Ascending aorta (tissue), 2 donors: ENCODE data around the gene OR51E1. TPM values are rescaled to one million over a fixed set of nuclear protein-coding genes. Genes with fewer than 3 reads are reported as not detected.

Experiments used
- DNase-seq, 2 donors: peaks; one replicate each; pipeline ENCODE4 v3.0.0-alpha.2; 2019; ENCODE audit warnings: low spot score in 2 of 2
- H3K27ac ChIP-seq, 2 donors: fragments of 200-600 bp; sonication (generic); one replicate each; pipeline ENCODE4 v1.5.1; 2016 to 2017; ENCODE audit warnings: mild to moderate bottlenecking in 1 of 2
- H3K27me3 ChIP-seq: fragments of 200-600 bp; sonication (generic); one replicate; pipeline ENCODE4 v1.5.1; 2017
- H3K36me3 ChIP-seq, 2 donors: fragments of 200-600 bp; sonication (generic); one replicate each; pipeline ENCODE4 v1.5.1; 2016
- H3K4me1 ChIP-seq, 2 donors: fragments of 200-600 bp; sonication (generic); one replicate each; pipeline ENCODE4 v1.5.1; 2016 to 2017; ENCODE audit warnings: mild to moderate bottlenecking in 1 of 2
- H3K4me3 ChIP-seq, 2 donors: fragments of 200-600 bp; sonication (generic); one replicate each; pipeline ENCODE4 v1.5.1; 2016 to 2017; ENCODE audit warnings: mild to moderate bottlenecking in 1 of 2
- H3K9me3 ChIP-seq, 2 donors: fragments of 200-600 bp; sonication (generic); one replicate each; pipeline ENCODE4 v1.5.1; 2016
- CTCF ChIP-seq, 3 experiments: fragments of 200-600 bp in 2 of 3; fragments of 450-650 bp in 1 of 3; sonication (generic) in 2 of 3; IDR thresholded peaks; one replicate each; pipeline ENCODE4 v1.5.1; 2016 to 2019; ENCODE audit warnings: antibody characterized with exemption in 3 of 3, mild to moderate bottlenecking in 1 of 3, moderate library complexity in 1 of 3
- intact Hi-C: fragments of 100-400 bp; cut with DNase I; formaldehyde crosslinking; loops from one replicate; pipeline ENCODE4 v1.15.1; 2023
- total RNA-seq: library from RNA; depleted of rRNA; stranded (reverse); fragments of >200 nt; gene quantifications from one replicate; pipeline ENCODE4 v1.1.0, GENCODE V29; 2016

OR51E1 gene
- total RNA-seq, 1 donor from 2014 or later = 1.7 TPM

- no peak overlapping the region for H3K27ac ChIP-seq
- intact Hi-C loops = no loop called here
- no peaks in the 10 kb centered on the region for H3K4me1 ChIP-seq
- H3K36me3 ChIP-seq = no peaks in the 10 kb centered on the region
- no peak overlapping the region for H3K4me3 ChIP-seq
- no peak for DNase-seq
- H3K27me3 ChIP-seq = no peaks in the 10 kb centered on the region
- no peak for TF ChIP-seq CTCF (IDR thresholded peaks at IDR 0.05)
- no peaks in the 10 kb centered on the region for H3K9me3 ChIP-seq
Observed at GRCh38 chr11:4700436-4700820, 56.6 kb downstream of the OR51E1 start.

GRCh38 chr11:4704054-4704789 lies 60.4 kb downstream of the OR51E1 start, which contains the start of gene MMP26:
Gene MMP26 (plus strand): TSS chr11:4704784.
- no peak within 1 kb of the TSS for H3K27ac ChIP-seq
- no peak for TF ChIP-seq CTCF (IDR thresholded peaks at IDR 0.05)
- H3K4me3 ChIP-seq = no peak within 1 kb of the TSS
- no peaks in the 10 kb centered on the region for H3K36me3 ChIP-seq
- intact Hi-C loops = no loop called here
- no peak for DNase-seq
- H3K27me3 ChIP-seq = no peaks in the 10 kb centered on the region
- no peaks in the 10 kb centered on the region for H3K4me1 ChIP-seq
- no peaks in the 10 kb centered on the region for H3K9me3 ChIP-seq

GRCh38 chr11:4704790-4705334 lies 61.1 kb downstream of the OR51E1 start:
- DNase-seq = no peak
- Histone ChIP-seq H3K27ac (no peak overlapping the region), H3K4me3 (no peak overlapping the region), H3K9me3 (no peaks in the 10 kb centered on the region), H3K27me3 (no peaks in the 10 kb centered on the region), H3K36me3 (no peaks in the 10 kb centered on the region), H3K4me1 (no peaks in the 10 kb centered on the region)
- TF ChIP-seq CTCF (IDR thresholded peaks at IDR 0.05) = no peak
- intact Hi-C loops = no loop called here

Other genes with a start within 250 kb of the OR51E1 start
- not detected for gene OR52K2, start 194.7 kb upstream of the OR51E1 start, total RNA-seq
- not detected for gene OR52K1, start 161.3 kb upstream of the OR51E1 start, total RNA-seq
- not detected for gene OR52M1, start 98.8 kb upstream of the OR51E1 start, total RNA-seq
- gene OR52I2, start 62.2 kb upstream of the OR51E1 start, total RNA-seq = not detected
- gene OR52I1, start 49.9 kb upstream of the OR51E1 start, total RNA-seq = not detected
- gene TRIM68, start 35.8 kb upstream of the OR51E1 start, total RNA-seq = 18.6 TPM
- not detected for gene OR51D1, start 6.5 kb upstream of the OR51E1 start, total RNA-seq
- gene OR51E2, start 53.9 kb downstream of the OR51E1 start, total RNA-seq = 2.0 TPM
- gene MMP26, start 60.8 kb downstream of the OR51E1 start, total RNA-seq = not detected
- gene OR51F1, start 126.0 kb downstream of the OR51E1 start, total RNA-seq = not detected
- gene OR52R1, start 160.4 kb downstream of the OR51E1 start, total RNA-seq = not detected
- not detected for gene OR51F2, start 177.3 kb downstream of the OR51E1 start, total RNA-seq
- not detected for gene OR51S1, start 205.2 kb downstream of the OR51E1 start, total RNA-seq
- gene OR51T1, start 237.9 kb downstream of the OR51E1 start, total RNA-seq = not detected